Measurements from ENCODE around the gene MAST2.

Gene MAST2

GRCh38 chr1:45998020-45998617, 194.7 kb downstream of the MAST2 start:
- DNase-seq = no peak

DNA sequence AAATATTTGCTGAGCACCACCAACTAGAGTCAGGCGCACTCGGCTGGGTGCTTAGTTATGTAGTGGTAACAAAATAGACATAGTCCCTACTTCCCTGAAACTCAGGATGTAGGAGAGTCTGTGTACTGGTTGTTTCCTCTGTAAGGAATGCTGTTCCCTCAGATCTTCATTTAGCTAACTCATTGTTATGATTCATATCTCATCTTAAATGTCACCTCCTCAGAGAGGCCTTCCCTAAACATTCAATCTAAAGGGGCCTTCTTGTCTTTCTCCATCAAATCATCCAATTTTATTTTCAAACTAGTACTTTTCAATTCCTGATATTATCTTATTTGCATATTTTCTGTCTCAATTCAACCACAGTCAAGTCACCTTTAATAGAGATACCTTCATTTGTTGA, 196.1 kb downstream of the MAST2 start:
- no peak for DNase-seq

DNA sequence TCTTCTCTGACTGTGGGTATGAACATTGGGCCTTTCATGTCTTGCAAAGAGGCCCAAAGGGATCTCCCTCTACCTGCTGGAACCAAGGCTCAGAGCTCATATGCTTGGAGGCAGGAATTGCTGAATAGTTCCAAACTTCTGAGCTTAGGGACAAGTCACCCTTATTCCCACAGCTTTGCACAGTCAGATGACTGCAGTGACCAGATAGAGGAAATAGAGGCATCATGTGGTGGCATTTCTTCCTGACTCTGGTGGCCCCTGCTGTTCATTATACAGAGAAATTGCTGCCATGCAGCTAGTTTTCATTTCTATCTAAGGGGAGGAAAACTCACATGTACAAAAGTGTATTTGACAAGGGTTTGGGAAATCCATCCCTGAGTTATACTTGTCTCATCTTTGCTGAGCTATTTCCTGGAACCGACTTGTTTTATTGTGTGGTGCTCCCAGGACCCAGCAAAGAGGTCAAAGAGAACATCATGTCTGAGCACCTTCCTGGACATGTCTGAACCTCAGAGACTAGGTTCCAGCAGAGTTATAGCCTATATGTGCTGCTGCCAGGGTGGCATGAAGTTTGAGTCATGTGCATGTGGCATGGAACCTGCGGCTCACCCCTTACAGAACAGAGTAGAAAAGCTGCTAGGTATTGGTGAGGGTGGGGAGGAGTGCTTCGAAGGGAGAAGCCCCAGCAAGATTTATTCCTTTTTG, 197.8 kb downstream of the MAST2 start:
- no peak for DNase-seq

DNA sequence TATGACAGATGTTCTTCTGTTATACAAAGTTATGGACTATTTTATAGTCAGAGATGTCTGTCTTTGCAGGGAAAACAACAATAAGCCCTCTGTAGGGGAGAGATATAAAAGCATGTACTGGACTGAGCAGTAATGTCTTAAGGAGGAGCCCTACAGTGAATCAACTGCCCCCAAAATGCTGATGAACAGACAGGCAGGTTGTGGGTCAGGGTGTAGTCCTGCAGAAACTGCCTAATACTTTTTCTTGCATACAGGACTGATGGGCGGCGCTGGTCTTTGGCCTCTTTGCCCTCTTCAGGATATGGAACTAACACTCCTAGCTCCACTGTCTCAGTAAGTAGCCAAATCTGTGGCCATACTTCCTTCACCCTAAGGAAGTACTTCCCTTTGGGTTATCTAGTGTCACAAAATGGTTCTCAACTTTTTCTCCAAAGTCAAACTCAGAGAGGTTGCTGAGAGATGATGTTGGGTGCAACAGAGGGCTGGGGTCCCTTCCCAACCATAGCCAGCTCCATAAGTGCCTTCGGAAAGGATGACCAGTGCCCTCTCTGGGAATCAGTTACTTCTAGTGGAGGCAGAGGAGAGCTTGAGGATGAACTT, 199.2 kb downstream of the MAST2 start:
- no peak for DNase-seq

GRCh38 chr1:46003315-46003714, 199.9 kb downstream of the MAST2 start:
- no peak for DNase-seq

DNA sequence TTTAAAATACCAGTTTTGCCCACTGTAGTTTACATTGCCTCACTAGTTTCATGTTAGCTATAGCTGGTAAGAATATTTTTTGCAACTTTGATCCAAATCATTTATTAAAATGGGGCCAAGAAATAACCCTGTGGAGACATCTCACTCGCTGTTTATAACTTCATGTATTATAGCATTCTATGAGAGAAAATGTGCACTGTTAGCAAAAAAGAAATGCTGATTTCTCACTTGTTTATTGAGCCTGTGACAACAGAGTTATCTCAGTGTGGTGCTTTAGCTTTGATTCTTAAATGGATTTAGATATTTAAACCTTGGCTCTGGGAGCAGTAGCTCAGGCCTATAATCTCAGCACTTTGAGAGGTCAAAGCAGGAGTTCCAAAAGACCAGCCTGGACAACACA, 201.1 kb downstream of the MAST2 start:
- DNase-seq = no peak

DNA sequence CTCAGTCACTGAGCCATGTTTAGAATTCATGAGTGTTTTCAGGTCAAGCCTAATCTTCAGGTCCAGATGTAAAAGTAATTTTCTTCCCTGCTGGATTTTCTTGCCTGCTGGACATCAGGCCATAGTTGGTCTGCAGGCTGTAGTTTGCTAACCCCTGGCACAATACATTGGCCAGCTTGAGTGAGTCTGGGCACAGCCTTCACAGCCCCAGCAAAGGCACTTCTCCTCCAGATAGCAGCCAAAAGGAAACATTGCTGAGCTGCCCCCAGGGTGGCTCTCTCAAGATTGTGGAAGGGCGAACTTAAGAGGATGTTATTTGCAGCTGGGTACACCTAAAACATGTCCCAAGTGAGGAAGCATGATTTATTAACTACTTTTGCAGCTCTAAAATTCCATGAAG, 202.2 kb downstream of the MAST2 start:
- no peak for DNase-seq

DNA sequence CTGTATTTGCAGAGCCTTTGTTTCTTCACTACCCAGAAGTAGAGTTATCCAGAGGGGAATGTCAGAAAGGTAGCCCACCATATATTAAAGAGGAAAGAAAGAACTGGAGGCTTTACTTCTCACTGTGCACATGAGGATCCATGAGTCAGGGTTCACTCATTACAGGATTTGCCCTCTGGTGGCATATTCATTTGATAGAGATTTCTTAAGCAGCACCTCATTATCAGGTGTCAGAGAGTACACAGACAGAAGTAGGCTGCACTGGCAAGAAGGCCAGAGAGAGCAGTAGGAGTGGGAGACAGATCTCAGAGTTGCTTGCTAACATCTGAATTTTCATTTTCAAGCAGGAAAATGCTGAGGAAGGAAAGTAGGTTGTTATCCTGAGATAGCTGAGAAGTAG, 205.2 kb downstream of the MAST2 start:
- no peak for DNase-seq

DNA sequence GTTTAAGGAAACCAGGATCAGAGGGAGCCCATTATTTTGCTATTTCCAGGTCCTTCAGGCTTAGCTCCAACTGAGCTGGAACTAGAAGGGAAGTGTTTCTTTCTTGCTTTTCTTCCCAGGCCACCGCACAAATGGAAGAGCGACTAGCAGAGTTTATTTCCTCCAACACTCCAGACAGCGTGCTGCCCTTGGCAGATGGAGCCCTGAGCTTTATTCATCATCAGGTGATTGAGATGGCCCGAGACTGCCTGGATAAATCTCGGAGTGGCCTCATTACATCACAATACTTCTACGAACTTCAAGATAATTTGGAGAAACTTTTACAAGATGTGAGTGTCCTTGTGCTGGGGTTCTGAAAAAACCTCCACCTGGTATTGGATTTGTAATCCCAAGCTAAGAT, 207.2 kb downstream of the MAST2 start:
- DNase-seq = no peak

- no peak for DNase-seq
Observed at GRCh38 chr1:46011121-46011695, 207.8 kb downstream of the MAST2 start.

GRCh38 chr1:46012236-46012635, 208.8 kb downstream of the MAST2 start:
- DNase-seq = no peak

- DNase-seq = no peak
Observed at GRCh38 chr1:46013581-46013980, 210.2 kb downstream of the MAST2 start.

DNA sequence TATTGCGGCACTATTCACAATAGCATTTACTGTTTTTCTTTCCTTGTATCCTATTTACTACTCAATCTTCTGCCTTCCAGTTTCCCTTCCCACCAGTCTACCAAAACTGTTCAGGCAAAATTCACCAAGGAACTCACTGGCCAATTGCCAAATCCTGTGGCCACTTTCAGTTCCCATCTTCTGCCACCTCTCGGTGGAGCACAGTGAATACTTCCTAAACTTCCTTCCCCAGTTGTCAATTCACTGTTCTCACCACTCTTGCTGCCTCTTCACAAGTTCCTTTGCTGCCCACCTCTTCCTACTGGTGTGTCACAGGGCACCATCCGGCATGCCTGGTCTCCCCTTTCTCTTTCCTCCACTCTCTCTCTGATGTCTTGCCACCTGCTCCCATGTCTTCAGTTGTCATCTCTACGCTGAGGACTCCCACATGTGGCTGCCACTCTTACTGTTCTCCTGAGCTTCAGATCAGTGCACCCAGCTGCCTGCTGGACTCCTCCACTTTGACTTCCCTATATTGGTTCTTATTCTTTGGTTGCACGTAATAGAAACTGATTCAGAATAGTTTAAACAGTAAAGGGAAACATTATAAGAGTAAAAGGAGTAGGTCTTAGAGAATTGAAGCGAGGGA, 214.6 kb downstream of the MAST2 start:
- no peak for DNase-seq

GRCh38 chr1:46019348-46019747, 215.9 kb downstream of the MAST2 start:
- DNase-seq = no peak

- no peak for DNase-seq
Observed at GRCh38 chr1:46020010-46020409, 216.6 kb downstream of the MAST2 start.

- no peak for DNase-seq
Observed at GRCh38 chr1:46021046-46021996, 217.9 kb downstream of the MAST2 start.

- DNase-seq = no peak
Observed at GRCh38 chr1:46026531-46026930, 223.1 kb downstream of the MAST2 start.

DNA sequence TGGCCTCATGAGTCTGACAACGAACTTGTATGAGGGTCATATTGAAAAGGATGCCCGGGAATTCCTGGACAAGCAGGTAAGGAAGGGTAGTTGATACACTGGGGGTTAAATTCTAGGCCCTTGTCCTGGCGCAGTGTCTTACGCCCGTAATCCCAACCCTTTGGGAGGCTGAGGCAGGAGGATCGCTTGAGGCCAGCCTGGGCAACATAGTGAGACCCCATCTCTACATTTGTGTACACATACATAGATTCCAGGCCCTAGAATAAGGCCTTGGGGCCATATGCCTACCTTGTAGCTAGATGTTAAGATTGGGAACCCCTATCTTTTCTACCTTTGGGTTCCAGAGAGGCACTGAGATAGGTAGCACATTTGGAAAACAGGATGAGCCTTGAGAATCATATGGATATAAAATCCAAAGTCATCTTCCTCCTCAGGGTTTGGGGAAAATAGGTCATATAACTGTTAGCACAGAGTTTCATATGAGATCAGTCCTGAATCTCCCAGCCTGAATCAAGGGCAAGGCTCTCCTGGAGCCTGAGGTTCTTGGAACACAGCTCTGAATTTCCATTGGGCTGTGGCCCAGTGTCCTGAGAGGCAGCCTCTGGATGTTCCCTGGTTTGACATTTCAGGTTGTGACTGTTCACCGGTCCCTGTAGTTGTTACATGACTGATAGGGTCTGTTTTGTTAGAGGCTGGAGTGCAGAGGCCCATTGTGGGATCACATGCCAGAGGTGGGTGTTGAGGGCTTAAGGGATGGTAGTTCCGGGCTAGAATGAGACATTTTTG, 224.6 kb downstream of the MAST2 start:
- no peak for DNase-seq

DNA sequence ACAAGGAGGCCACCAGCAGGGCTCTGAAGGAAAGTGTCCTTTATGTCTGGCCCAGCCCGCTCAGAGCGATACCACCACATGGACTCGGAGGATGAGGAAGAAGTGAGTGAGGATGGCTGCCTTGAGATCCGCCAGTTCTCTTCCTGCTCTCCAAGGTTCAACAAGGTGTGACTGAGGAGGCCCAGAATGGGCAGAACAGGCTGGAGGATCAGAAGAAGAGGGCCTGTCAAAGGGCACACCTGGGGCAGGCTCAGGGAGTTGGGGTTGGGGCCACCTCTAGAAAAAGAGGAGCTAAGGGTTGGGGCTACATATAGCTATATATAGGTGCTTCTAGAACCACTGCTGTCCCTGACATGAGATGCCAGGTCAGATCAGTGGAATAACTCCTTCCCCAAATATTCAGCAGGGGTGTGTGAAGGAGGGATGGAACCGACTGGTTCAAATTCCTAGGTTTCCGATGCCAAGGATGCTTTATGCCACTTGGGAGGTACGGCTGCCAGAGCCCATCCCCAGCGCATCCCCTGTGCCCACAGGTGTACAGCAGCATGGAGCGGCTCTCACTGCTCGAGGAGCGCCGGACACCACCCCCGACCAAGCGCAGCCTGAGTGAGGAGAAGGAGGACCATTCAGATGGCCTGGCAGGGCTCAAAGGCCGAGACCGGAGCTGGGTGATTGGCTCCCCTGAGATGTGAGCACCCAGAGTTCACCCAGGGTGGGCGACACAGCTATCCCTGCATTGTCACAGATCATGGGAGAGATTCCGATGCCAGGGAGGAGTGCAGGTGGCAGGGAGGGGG, 226.9 kb downstream of the MAST2 start:
- DNase-seq = no peak

DNA sequence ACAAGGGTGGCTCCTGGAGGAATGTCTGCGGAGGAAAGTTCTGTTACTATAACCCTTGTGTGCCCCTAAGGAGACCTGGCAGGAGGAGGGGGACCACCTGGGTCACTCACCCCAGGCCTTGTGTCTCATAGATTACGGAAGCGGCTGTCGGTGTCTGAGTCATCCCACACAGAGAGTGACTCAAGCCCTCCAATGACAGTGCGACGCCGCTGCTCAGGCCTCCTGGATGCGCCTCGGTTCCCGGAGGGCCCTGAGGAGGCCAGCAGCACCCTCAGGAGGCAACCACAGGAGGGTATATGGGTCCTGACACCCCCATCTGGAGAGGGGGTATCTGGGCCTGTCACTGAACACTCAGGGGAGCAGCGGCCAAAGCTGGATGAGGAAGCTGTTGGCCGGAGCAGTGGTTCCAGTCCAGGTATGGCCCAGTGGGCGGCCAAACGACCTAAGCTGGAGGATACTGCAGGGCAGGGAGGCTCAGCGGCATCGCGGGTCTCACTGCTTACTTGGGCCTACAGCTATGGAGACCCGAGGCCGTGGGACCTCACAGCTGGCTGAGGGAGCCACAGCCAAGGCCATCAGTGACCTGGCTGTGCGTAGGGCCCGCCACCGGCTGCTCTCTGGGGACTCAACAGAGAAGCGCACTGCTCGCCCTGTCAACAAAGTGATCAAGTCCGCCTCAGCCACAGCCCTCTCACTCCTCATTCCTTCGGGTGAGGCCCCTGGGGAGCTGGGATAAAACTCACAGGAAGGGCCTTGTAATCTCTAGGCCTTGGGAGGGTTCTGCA, 227.7 kb downstream of the MAST2 start:
- no peak for DNase-seq

Measured in NCI-H2171 treated with DMSO at 0.1 percent for 48 hours (cell line).